OCI-LY3 (cell line): Measurements from ENCODE around the gene AGPAT3.

Experiments used
- EZH2phosphoT487 ChIP-seq: fragments of 200-600 bp; shearing (Covaris generic); IDR thresholded peaks from 2 replicates; pipeline ENCODE4 v1.6.1; 2018; ENCODE audit warnings: antibody characterized with exemption, mixed run types, low read depth
- TF ChIP-seq, protein P1 (sequence below): fragments of 200-600, 300-600 bp; sonication (generic); IDR thresholded peaks from 2 replicates; pipeline ENCODE4 v1.5.1; 2014; ENCODE audit warnings: antibody characterized with exemption, low read length, low read depth

GRCh38 chr21:44002511-44002910 is 137.5 kb downstream of the AGPAT3 start:
- TF ChIP-seq, protein P1, sequence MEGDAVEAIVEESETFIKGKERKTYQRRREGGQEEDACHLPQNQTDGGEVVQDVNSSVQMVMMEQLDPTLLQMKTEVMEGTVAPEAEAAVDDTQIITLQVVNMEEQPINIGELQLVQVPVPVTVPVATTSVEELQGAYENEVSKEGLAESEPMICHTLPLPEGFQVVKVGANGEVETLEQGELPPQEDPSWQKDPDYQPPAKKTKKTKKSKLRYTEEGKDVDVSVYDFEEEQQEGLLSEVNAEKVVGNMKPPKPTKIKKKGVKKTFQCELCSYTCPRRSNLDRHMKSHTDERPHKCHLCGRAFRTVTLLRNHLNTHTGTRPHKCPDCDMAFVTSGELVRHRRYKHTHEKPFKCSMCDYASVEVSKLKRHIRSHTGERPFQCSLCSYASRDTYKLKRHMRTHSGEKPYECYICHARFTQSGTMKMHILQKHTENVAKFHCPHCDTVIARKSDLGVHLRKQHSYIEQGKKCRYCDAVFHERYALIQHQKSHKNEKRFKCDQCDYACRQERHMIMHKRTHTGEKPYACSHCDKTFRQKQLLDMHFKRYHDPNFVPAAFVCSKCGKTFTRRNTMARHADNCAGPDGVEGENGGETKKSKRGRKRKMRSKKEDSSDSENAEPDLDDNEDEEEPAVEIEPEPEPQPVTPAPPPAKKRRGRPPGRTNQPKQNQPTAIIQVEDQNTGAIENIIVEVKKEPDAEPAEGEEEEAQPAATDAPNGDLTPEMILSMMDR = no peak
- no peak for TF ChIP-seq EZH2phosphoT487
